GM21529 (cell line): ENCODE measurements around the gene ANXA9.

Experiments used
- ATAC-seq: cut with Tn5 transposase; IDR thresholded peaks from one replicate; pipeline ENCODE4 v1.9.1; 2021; ENCODE audit not compliant: unreplicated experiment

ANXA9 gene

DNA sequence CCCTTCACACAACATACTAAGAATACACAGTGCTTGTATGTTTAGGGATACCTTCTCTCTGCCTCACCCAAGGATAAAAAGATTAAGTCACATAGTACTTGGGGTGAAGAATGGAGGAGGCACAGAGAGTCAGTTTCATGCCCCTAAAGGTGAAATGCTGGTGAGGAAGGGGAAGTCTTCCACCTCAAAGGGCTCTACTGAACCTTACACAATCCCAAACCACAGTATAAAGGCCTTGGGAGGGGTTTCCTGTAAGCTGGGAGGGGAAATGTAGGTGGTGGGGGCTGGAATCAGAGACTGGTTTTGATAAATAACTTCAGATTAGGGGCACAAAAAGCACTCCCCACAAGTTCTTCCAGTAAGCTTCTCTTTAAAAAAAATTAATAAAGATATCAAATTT is 21.1 kb downstream of the ANXA9 start:
- no peak for ATAC-seq

DNA sequence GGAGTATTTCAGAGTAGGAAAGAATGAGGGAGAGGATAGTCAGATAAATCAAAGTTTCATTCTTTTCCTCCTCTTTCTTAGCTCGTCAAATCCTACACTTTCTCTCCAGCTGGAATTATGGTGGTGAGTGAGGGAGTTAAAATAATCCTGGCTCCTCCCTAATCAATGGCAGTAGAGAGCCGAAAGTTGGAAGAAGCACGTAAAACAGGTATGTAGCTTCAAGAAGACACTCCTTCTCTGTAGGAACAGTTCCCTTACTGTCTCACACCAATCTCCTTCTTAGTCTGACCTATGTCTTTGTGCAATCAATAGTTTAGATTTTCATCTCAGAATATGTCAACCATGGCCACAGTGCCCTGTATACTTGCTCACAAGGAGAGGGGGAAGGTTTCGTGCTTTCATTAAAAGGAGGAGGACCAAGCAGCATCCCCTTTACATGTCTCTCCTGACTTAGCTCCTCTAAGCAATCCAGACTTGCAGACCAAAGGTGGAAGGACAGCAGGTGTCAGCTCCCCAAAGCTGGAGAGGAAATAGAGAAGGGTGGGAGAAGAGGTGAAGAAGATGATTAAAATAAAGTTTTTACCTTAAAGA is 23.7 kb downstream of the ANXA9 start:
- no peak for ATAC-seq

DNA sequence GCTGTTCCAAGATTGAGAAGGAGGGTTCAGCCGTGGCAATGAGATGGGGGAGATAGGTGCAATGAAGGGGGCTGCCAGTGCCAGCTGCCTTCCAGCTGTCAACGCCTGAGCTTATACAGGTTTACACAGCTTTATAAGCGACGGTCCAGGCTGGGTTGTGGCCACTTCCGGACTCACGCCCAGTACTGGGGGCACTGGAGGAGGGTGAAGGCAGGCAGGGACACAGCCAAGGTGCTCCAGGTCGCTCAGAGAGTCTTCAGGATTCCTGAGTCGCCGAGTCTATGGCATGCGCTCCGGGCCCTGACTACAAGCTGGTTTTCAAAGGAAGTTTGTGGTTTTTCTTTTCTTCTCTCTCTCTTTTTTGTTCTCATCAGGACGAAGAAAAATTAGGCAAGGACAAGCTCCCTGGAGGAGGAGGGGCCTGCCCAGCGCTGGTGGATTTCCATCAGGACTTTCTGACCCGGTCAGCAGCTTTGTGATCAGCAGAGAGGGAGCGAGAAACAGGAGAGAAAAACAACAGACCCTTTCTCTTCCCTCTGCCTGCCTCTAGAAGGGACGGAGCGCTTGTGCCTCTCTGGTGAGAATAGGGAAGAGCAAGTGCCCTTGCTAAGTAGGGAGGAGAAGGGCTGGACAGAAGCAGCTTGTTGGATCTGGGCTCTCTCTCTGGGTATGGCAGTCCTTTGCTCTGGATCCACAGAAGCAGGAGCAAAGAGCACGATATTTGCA is 24.4 kb downstream of the ANXA9 start, which contains the start of gene MINDY1:
Gene MINDY1, minus strand, starts transcription at position 576 of the 726 bp plus-strand sequence. CDS start 4,285 bp downstream, outside the sequence.
- no peak for ATAC-seq

DNA sequence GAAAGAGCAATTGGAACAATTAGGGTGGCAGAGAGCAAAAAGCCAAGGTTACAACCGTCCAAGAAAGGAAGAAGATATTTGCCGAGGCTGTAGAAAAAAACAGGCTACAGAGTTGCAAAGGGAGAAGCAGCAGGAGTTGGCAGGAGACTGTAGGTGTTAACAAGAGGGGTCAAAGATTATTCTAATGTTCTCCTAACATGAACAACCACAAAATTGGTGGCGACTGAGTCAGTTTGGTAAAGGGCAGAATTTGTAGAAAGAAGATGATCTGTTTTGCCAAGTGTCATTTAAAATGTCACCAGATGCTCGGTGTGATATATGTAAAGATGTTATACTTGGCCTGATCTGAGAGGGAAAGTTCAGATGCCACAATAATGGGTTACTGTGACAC is 25.8 kb downstream of the ANXA9 start:
- no peak for ATAC-seq

DNA sequence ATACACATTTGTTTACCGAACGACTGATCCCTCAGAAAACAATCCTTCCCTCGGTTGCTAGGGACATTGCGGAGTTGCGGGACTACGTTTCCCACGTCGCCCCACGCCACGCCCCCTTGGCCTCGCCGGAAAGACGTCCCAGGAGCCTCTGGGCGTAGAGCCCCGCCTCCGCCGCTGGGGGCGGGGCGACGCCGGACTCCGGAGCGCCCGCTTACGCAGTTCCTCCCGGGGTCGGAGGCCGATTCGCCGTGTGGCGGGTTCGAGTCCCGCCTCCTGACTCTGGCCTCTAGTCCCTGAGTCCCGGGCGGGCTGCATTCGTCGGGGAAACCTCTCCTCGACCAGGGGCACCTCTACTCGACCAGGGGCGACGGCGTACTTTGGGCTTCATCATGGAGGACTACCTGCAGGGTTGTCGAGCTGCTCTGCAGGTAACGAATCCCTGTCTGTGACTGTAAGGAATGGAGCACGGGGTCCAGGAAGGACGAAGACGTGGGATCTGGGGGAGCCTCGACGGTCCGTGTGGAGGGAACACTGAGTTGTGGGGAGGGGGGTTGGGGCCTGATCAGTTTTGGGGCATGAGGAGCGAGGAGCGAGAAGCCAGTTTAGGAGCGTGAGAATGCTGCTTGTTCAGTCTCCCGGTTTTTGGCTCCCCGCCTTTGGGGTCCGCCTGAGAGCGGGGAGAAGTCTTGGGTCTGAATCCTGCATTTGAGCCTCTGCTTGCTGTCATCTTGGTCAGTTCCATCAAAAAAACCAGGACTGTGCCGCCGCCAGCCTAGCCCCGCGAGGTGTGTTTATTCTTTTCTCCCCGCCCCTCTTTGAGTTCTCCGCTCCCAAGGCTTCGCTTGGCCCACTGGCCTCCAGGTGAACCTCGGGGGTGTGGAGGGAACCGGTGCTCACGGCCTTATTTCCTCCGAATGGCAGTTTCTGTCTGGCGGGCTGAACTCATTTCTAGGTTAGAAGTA is 26.4 kb downstream of the ANXA9 start, which contains the start of gene PRUNE1:
Gene PRUNE1, plus strand, starts transcription at position 206 of the 962 bp plus-strand sequence. Its CDS starts 184 bp downstream, at position 390.
- ATAC-seq = peak; percentile 66

DNA sequence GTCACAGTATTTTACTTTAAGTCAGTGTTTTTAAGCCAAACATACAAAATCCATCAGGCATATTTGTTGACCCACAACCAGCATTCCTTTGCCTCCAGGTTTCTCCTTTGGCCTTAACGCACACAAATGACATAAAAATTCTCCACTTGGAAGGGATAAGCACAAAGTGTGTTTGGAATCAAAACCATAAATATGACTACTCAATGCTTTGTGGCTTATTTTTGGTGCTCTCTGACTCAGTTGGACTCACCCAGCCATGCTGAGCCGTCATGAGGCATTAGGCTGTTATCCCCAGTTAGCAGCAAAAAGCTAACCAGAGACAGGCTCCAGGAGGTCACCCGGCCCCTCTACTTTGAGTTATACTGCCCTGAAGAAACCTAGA is 27.1 kb downstream of the ANXA9 start:
- ATAC-seq = no peak

DNA sequence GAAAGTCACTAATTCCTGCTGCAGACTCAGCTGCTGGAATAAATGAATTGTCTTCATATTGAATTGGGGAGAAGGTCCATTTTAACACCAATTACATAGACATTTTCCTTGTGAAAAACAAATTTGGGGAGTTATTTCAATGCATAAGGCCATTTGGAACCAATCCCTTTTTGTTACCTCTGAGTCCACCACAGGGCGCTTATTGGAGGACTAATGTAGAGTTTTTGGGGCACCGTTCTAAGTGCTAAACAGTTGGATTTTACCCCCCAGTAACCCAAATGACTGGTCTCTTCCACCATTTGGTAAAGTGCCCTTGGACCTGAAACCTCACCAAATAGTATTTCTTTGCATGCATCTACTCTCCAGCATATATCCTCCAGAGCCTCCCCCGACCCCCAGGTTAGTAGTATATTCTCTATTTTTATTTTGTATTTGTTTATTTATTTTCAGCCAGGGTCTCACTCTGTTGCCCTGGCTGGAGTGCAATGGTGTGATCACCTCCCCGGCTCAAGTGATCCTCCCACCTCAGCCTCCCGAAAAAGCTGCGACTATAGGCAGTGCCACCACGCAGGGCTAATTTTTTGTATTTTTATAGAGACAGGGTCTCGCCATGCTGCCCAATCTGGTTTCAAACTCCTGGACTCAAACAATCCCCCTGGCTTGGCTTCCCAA is 27.7 kb downstream of the ANXA9 start:
- no peak for ATAC-seq

DNA sequence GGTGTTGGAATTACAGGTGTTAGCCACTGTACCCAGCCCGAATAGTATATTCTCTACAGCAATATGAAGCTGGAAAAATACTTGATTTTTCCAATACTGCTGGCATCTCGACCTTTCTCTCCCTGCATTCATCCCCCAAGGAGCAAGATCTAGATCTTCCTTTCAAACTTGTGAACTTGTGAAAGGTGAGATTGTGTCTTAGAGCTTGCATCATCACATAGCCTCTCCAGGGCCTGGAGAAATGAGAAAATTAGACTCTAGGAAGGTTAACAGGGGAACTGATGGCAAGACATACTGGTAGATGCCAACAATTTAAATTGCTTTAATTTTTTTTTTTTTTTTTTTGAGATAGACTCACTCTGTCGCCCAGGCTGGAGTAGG is 28.2 kb downstream of the ANXA9 start:
- no peak for ATAC-seq

DNA sequence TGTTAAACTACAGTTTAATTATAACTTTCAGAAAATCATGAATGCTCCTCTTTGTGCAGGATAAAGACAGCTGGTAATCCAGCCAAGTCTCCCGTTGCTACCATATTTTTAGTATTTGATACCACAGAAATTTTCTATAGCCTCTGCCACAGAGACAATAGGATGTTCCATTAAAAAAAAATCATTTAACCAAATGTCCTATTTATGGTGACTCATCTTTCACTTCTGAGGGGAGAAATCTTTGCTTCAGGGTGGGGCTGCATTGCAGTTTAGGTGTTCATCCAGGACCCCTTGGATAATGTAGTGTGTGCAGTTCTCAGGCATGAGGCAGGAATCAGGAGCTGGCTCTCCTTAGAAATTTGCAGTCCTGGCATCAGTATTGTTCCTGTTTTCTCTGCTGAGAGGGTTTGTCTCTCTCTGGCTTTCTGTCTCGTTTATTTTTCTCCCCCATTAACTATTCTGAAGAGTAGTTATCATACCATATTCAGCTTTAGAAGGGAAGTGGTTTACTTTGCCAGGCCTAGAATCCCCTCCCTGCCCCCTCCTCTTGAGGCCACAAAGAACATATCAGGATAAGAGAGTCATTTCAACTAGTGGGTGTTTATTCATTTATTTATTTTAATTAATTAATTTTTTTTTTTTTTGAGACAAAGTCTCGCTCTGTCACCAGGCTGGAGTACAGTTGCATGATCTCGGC is 29.2 kb downstream of the ANXA9 start:
- no peak for ATAC-seq

DNA sequence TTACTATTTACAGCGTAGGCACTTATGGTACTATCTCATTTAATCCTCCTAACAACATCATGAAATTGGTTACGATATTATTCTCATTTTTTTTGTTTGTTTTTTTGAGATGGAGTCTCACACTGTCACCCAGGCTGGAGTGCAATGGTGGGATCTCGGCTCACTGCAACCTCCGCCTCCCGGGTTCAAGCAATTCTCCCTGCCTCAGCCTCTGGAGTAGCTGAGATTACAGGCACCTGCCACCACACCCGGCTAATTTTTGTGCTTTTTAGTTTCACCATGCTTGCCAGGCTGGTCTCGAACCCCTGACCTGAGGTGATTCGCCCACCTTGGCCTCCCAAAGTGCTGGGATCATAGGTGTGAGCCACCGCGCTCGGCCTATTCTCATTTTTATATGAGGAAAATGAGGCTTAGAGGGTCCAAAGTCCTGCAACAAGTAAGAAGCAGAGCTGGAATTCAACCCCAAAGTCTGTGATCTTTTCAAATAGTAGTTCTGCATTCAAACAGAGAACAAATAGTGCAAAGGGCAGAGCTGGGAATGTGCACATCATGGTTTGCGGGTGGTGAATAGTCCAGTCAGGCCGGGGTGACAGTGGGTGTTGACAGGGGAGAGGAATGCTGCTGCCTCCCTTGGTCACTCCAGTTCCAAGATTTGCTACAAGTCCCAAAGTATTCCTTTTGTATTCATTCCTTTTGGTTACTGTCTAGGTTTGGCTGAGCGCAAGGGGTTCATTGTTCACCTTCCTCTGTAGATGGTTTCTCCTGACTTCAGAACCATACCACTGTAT is 30.8 kb downstream of the ANXA9 start:
- ATAC-seq = no peak

DNA sequence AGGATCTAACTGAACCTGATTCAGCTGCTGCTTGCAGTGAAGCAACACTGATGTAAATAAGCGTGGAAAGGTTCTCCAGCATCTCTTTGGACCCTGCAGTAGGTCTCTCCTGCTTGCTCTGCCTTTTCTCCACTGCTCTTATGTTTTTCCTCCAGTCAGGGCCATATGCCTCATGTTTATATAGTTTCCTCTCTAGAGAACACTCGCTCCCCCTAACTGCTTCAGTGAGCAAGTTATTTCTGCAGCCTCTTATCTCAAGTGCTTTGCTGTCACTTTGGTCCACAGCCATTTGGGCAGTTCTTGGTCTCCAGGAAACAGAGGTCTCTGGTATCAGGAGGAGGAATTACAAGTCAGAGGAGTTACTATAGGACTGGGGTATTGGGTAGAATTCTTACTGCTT is 31.4 kb downstream of the ANXA9 start:
- ATAC-seq = no peak

DNA sequence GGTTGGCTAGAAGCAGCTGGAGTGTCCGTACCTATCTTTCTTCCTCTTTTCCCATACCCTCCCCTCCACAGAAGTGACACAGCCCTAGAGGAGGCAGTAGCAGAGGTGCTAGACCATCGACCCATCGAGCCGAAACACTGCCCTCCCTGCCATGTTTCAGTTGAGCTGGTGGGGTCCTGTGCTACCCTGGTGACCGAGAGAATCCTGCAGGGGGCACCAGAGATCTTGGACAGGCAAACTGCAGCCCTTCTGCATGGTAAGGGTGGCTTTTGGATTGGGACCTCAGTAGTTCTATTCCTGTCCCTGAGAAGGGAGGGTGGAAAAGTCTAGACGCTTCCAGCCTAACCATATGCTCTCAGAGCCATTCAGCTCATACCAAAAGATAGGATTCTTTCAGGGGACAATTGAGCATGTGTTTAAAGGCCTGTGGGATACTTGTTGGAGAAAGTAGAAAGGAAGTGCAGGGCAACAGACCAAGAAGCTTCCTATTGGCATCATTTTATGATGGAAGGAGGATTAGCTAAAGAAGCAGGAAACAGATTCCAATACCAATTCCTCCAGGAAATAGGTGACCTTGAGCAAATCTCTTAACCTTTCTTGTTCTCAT is 42.6 kb downstream of the ANXA9 start:
- ATAC-seq = no peak

DNA sequence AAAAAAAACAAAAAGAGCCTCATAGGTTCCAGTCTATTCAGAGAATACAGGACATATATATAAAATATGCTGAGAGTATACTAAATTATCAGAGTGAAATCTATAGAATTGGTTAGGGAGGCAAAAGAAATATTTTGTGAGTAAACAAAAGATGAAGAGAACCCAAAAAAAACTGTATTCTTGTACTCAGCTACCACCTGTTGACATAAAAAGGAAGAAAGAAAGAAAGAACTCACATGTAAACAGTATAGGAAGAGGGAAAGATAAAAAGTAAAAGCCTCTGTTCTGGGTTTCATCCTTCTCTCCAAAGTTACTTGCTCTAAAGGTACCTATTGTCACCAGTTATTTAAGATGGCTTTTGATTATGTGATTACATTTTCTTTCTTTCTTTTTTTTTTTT is 44.4 kb downstream of the ANXA9 start:
- no peak for ATAC-seq

DNA sequence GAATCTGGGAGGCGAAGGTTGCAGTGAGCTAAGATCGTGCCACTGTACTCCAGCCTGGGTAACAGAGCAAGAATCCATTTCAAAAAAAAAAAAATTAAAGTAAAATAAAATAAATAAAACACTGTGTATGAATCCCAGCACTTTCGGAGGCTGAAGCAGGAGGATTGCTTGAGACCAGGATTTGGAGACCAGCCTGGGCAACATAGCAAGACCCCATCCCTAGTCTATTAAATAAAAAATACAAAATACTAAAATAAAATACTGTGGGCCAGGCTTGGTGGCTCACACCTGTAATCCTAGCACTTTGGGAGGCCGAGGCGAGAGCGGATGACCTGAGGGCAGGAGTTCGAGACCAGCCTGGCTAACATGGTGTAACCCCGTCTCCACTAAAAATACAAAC is 50.1 kb downstream of the ANXA9 start:
- no peak for ATAC-seq

DNA sequence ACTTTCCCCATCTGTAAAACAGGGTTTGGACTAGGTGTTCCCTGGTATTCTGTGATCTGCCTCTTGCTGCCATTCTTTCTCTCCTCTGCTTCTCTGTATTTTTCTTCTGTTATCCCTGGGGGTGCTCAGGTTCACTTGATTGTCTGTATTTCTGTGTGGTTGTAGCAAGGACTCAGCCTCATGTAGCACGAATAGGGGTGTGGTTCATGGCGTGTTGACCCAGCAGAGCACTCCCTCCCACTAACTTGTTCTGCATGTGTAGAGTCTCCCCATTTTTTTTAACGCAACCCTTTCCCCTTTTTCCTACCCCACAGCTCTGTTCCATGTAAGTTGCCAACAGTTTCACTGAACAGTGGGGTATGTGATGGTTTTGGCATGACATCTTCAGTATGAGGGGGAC is 53.1 kb downstream of the ANXA9 start:
- ATAC-seq = no peak

DNA sequence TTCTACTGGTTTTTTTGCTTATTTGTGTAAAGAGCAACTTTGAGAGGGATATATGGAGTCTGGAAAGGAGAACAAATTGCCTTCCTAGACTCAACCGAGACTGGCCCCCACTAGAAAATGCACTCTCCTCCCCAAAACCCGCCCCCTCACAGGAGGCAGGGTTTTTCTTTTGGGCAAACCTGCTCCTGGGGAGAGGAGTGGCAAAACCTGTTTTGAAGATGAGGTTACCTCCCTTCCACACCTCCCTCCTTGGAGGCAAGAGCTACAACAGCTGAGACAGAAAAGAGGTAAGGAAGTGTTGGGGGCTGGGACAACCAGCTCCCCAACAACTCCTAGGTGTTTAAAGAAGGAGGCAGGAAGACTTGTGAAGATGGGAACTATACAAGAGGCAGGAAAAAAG is 54.3 kb downstream of the ANXA9 start, which contains the start of gene BNIPL:
Gene BNIPL, plus strand, starts transcription at position 231 of the 400 bp plus-strand sequence. Its CDS starts 140 bp downstream, at position 371.
- no peak for ATAC-seq

DNA sequence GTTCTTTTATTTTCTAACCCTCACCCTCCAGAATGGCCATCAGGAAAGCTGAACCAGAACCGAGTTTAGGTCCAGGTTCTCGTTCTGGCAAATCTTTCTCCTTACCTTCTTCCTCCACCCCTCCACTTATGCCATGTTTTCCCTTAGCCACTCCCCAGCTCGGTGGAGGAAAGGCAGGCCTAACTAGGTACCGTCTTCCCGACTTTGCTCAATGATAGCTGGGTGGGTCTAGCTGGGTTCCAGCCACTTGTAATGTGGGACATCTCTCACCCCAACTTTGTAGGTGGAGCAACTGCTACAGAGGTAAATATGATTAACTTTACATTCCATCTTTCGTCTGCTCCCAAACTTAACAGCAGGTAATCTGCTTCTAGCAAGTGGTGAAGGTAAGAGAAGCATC is 54.9 kb downstream of the ANXA9 start:
- ATAC-seq = no peak

DNA sequence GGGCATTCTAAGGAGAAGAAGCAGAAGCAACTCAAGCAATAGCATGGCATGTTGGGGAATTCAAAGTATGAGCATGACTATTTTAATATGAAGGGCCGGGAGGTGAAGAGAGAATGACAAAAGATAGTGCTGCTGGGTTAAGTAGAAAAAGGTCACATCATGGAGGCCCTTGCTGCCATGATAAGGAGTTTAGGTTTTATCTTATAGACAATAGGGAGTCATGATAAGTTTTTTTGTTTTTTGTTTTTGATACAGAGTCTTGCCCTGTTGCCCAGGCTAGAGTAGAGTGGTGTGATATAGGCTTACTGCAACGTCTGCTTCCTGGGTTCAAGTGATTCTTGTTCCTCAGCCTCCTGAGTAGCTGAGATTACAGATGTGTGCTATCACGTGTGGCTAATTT is 57.4 kb downstream of the ANXA9 start:
- ATAC-seq = no peak

DNA sequence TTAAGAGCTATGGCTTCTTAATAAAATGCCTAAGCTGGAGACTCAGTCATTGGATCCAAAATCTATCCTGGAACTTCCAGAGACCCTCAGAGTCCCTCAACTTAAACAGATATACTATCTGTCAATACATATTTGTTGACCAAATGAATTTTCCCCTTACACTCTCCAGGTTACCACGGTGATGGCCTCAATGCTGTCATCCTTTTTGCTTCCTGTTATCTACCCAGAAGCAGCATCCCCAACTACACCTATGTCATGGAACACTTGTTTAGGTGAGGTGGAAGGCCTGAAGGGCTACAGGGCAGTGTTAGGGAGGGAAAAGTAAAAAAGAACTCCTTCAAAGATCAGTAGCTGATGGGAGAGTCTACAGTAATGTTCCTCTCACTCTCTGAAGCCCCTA is 61.1 kb downstream of the ANXA9 start:
- ATAC-seq = no peak
